ENCODE results near the gene LMNA. TPM values are rescaled to one million over a fixed set of nuclear protein-coding genes. Genes with fewer than 3 reads are reported as not detected.
A peak's percentile ranks its signal among the peaks of the same experiment; 100 is the strongest.

LMNA gene
- total and polyA plus RNA-seq, 2 experiments from 2014 or later: 1,219 to 1,230 TPM

DNA sequence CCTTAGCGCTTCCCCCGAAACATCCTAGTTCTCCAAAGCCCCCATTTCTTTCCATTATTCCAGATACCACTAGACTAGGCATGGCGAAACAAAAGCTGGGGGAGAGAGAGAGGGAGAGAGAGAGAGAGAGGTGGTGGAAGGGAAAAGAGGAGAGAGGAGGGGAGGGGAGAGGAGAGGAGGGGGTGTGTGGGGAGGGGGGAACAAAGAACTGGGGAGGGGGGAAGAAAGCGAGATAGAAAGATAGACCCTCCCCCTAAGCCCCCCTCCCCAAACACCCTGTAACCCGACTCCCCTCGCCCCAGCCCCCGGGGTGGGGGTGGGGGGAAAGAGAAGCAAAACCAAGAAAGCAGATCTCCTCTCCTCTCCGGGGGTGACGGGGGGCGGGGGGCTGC, 32.6 kb upstream of the LMNA start:
- TF ChIP-seq EZH2phosphoT487 (IDR thresholded peaks at IDR 0.05; ENCODE audit: insufficient read depth, low read depth) (no peak), EZH2 (IDR thresholded peaks at IDR 0.05; ENCODE audit: insufficient read depth, poor library complexity, severe bottlenecking) (no peak)
- H3K9me2 ChIP-seq (ENCODE audit: insufficient read depth): no peaks in the 10 kb centered on the region
- H3K4me2 ChIP-seq (ENCODE audit: unreplicated experiment): peak overlapping the region; percentile 99
- H3K27ac ChIP-seq: no peak overlapping the region
- WGBS, 2 experiments (ENCODE audit: low coverage in 1 of 2, low lambda C conversion rate in 2 of 2, missing lambda C conversion rate in 2 of 2): 2 to 7% methylated on average over 3 to 8 of the region's 10 CpGs
- no peaks in the 10 kb centered on the region for H3K9me3 ChIP-seq (ENCODE audit: low read depth)
- peak overlapping the region; percentile 78 for H3K9ac ChIP-seq
- peak; percentile 38 for DNase-seq
- H3K79me2 ChIP-seq (ENCODE audit: insufficient read depth): no peaks in the 10 kb centered on the region
- H4K20me1 ChIP-seq (ENCODE audit: insufficient read depth): no peaks in the 10 kb centered on the region
- peak overlapping the region; percentile 97 for H2AFZ ChIP-seq
- no peaks in the 10 kb centered on the region for H3K4me1 ChIP-seq (ENCODE audit: insufficient read depth)
- no peaks in the 10 kb centered on the region for H3F3A ChIP-seq (ENCODE audit: insufficient read depth)
- in situ Hi-C loops (cut with MboI): no loop called here
- peak overlapping the region; percentile 88 for H3K4me3 ChIP-seq
- no peaks in the 10 kb centered on the region for H3K36me3 ChIP-seq (ENCODE audit: low read depth)
- H3K27me3 ChIP-seq (replicated peaks; ENCODE audit: insufficient read depth): no peaks in the 10 kb centered on the region

DNA sequence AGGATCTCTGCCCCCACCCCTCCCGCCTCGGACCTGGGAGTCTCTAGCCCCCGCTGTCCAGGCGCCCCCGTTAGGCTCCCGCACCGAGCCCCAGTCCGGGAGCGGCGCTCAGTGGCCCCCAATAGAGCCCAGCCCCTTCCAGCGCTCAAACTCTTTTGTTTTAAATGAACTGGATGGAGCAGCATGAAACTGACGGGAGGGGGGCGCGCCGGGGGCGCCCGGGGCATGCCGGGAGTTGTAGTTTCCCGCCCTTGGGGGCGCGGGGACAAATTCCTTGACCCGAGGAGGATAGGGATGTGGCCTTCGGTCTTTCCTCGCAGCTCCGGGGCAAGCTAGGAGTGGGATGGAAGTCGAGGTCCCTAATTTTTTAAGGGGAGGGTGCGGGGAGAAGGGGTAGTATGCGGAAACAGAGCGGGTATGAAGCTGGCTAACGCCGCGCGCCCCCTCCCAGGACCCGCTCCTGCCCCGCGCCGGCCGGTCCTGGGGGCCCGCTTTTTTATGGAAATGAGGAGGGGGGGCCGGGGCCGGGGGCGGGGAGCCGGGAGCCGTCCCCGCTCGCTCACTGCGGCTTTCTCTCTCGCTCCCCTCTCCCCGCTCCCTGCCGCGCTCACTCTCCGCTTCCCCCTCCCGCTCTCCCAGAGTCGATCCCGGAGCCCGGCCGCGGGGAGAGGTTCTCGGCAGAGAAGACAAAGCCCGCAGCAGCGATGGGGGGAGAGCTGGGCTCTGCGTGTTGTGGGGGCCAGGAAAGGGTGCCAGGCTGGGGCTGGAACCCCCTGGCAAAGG, 32.0 kb upstream of the LMNA start, which contains the start of gene MEX3A:
Gene MEX3A (minus strand): TSS at position 157 of the 783 bp plus-strand sequence. CDS start 467 bp downstream, outside the sequence.
- no peaks in the 10 kb centered on the region for H3K79me2 ChIP-seq (ENCODE audit: insufficient read depth)
- H4K20me1 ChIP-seq (ENCODE audit: insufficient read depth): no peaks in the 10 kb centered on the region
- no peaks in the 10 kb centered on the region for H3K9me2 ChIP-seq (ENCODE audit: insufficient read depth)
- H3K9me3 ChIP-seq (ENCODE audit: low read depth): no peaks in the 10 kb centered on the region
- in situ Hi-C loops (cut with MboI): no loop called here
- no peaks in the 10 kb centered on the region for H3K4me1 ChIP-seq (ENCODE audit: insufficient read depth)
- no peak within 1 kb of the TSS for H3K27ac ChIP-seq
- no peaks in the 10 kb centered on the region for H3F3A ChIP-seq (ENCODE audit: insufficient read depth)
- H3K9ac ChIP-seq: peak within 1 kb of the TSS; percentile 78
- peak within 1 kb of the TSS; percentile 99 for H3K4me2 ChIP-seq (ENCODE audit: unreplicated experiment)
- DNase-seq: peak; percentile 84
- H3K4me3 ChIP-seq: peak within 1 kb of the TSS; percentile 88
- TF ChIP-seq EZH2phosphoT487 (IDR thresholded peaks at IDR 0.05; ENCODE audit: insufficient read depth, low read depth) (no peak), EZH2 (IDR thresholded peaks at IDR 0.05; ENCODE audit: insufficient read depth, poor library complexity, severe bottlenecking) (no peak)
- no peaks in the 10 kb centered on the region for H3K27me3 ChIP-seq (replicated peaks; ENCODE audit: insufficient read depth)
- peak within 1 kb of the TSS; percentile 97 for H2AFZ ChIP-seq
- no peaks in the 10 kb centered on the region for H3K36me3 ChIP-seq (ENCODE audit: low read depth)
- WGBS, 2 experiments (ENCODE audit: low coverage in 1 of 2, low lambda C conversion rate in 2 of 2, missing lambda C conversion rate in 2 of 2): 0 to 1% methylated on average over 29 to 62 of the region's 62 CpGs

DNA sequence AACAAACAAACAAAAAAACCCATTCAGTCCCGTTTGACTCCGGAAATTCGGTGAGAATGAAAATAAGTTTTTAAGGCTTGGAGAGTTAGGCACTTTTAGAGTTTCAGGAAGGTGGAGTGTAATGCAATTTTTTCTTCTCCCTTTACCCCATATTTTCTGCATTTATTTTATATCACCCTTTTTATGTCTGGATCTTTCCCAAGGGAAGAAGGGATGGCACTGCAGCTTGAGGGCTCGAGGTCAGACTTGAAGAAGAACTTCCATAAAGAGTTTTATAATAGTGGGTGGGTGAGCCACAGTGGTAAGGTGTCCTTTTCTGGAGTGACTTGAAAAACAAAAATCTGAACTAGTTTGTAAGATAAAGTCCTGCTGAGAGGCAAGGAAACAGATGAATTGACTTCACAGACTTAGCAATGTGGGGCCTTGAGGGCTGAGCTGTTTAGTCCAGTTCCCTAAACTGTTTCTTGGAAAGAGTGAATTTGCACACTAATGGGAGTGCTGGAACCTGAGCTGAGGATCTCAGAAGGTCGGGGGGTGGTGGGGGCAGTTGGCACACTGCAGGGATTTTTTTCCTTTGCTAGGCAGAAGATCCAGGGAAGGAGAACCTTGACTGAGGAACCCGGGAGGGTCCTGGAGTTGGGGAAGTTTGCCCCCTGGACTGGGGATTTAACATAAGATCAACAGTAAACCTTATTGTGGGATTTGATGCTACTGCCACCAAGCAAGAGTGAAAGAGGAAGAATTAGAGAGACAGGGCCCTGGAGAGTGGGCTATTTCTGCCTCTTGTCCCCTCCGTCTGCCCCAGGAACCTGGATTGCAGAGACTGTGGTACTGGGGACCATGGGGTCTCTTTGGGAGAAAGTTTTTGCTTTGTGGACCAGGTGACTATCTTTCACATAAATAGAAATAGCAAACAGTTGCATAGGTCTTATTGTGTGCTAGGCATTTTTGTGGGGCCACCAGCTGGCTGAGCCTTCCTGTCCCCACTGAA, 30.4 kb upstream of the LMNA start:
- in situ Hi-C loops (cut with MboI): no loop called here
- H4K20me1 ChIP-seq (ENCODE audit: insufficient read depth): no peaks in the 10 kb centered on the region
- no peak overlapping the region for H3K4me2 ChIP-seq (ENCODE audit: unreplicated experiment)
- no peak for TF ChIP-seq EZH2phosphoT487 (IDR thresholded peaks at IDR 0.05; ENCODE audit: insufficient read depth, low read depth)
- no peak for TF ChIP-seq EZH2 (IDR thresholded peaks at IDR 0.05; ENCODE audit: insufficient read depth, poor library complexity, severe bottlenecking)
- H3K4me3 ChIP-seq: peak overlapping the region; percentile 88; the same call in 1 of the 2 replicates
- no peaks in the 10 kb centered on the region for H3K36me3 ChIP-seq (ENCODE audit: low read depth)
- no peaks in the 10 kb centered on the region for H3K9me2 ChIP-seq (ENCODE audit: insufficient read depth)
- no peak overlapping the region for H3K27ac ChIP-seq
- no peaks in the 10 kb centered on the region for H3K9me3 ChIP-seq (ENCODE audit: low read depth)
- no peaks in the 10 kb centered on the region for H3K4me1 ChIP-seq (ENCODE audit: insufficient read depth)
- H2AFZ ChIP-seq: no peak overlapping the region
- H3K9ac ChIP-seq: no peak overlapping the region
- H3F3A ChIP-seq (ENCODE audit: insufficient read depth): no peaks in the 10 kb centered on the region
- peak; percentile 9 for DNase-seq
- no peaks in the 10 kb centered on the region for H3K27me3 ChIP-seq (replicated peaks; ENCODE audit: insufficient read depth)
- 77 to 79% methylated on average over 7 of the region's 7 CpGs for WGBS, 2 experiments (ENCODE audit: low coverage in 1 of 2, low lambda C conversion rate in 2 of 2, missing lambda C conversion rate in 2 of 2)
- H3K79me2 ChIP-seq (ENCODE audit: insufficient read depth): no peaks in the 10 kb centered on the region

DNA sequence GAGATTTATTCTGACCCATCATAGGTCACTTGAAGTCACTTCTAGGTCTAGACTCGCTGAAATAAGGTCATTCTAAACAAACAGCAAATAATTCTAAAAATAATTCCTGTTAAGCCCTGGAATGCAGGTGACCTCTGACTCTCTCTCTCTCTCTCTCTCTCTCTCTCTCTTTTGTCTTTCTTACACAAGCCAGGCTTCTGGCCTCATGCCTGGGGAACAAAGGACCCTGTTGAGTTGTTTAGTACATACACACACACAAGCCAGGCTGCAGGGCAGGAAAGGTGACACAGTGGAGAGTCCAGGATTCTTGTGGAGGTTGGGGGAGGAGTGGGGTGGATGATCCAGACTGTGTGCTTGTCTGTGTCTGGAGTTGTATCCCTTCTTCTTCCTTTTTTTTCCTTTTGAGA, 28.3 kb upstream of the LMNA start:
- Histone ChIP-seq H3K9me3 (ENCODE audit: low read depth) (no peaks in the 10 kb centered on the region), H3K79me2 (ENCODE audit: insufficient read depth) (no peaks in the 10 kb centered on the region), H4K20me1 (ENCODE audit: insufficient read depth) (no peaks in the 10 kb centered on the region), H3K4me1 (ENCODE audit: insufficient read depth) (no peaks in the 10 kb centered on the region), H2AFZ (no peak overlapping the region), H3K9ac (no peak overlapping the region), H3K27me3 (replicated peaks; ENCODE audit: insufficient read depth) (no peaks in the 10 kb centered on the region), H3F3A (ENCODE audit: insufficient read depth) (no peaks in the 10 kb centered on the region), H3K36me3 (ENCODE audit: low read depth) (no peaks in the 10 kb centered on the region), H3K27ac (no peak overlapping the region), H3K4me2 (ENCODE audit: unreplicated experiment) (no peak overlapping the region), H3K9me2 (ENCODE audit: insufficient read depth) (no peaks in the 10 kb centered on the region), H3K4me3 (no peak overlapping the region)
- no peak for DNase-seq
- in situ Hi-C loops (cut with MboI): no loop called here
- TF ChIP-seq EZH2 (IDR thresholded peaks at IDR 0.05; ENCODE audit: insufficient read depth, poor library complexity, severe bottlenecking) (no peak), EZH2phosphoT487 (IDR thresholded peaks at IDR 0.05; ENCODE audit: insufficient read depth, low read depth) (no peak)
- 33 to 63% methylated on average over 1 of the region's 1 CpG for WGBS, 2 experiments (ENCODE audit: low coverage in 1 of 2, low lambda C conversion rate in 2 of 2, missing lambda C conversion rate in 2 of 2)

All from GM23248 (cell line).